Ishikawa (cell line): ENCODE measurements around the gene AZIN2.

ENCODE experiments used
- CEBPB ChIP-seq: IDR thresholded peaks from 2 replicates; pipeline ENCODE4 v1.6.1; 2012
- EGR1 ChIP-seq: IDR thresholded peaks from 2 replicates; pipeline ENCODE4 v1.6.1; 2012
- FOXM1 ChIP-seq: IDR thresholded peaks from 2 replicates; pipeline ENCODE4 v1.6.1; 2012; ENCODE audit warnings: low read depth, borderline replicate concordance
- YY1 ChIP-seq: IDR thresholded peaks from 2 replicates; pipeline ENCODE4 v1.6.1; 2012; ENCODE audit warnings: low read depth
- ZBTB7A ChIP-seq: IDR thresholded peaks from 2 replicates; pipeline ENCODE4 v1.6.1; 2012; ENCODE audit warnings: low read depth

GRCh38 chr1:33096363-33097005, 15.5 kb downstream of the AZIN2 start:
- no peak for TF ChIP-seq YY1
- no peak for TF ChIP-seq CEBPB
- no peak for TF ChIP-seq FOXM1
- no peak for TF ChIP-seq EGR1
- no peak for TF ChIP-seq ZBTB7A
